Activated T-cell treated with anti-CD3 and anti-CD28 coated beads for 1 hour (primary cell): ENCODE results near the gene CAPG.
A peak's percentile ranks its signal among the peaks of the same experiment; 100 is the strongest.

Experiments used
- DNase-seq: peaks from one replicate; pipeline ENCODE4 v3.0.0-alpha.2; 2020; ENCODE audit warnings: low read depth

The CAPG gene

DNA sequence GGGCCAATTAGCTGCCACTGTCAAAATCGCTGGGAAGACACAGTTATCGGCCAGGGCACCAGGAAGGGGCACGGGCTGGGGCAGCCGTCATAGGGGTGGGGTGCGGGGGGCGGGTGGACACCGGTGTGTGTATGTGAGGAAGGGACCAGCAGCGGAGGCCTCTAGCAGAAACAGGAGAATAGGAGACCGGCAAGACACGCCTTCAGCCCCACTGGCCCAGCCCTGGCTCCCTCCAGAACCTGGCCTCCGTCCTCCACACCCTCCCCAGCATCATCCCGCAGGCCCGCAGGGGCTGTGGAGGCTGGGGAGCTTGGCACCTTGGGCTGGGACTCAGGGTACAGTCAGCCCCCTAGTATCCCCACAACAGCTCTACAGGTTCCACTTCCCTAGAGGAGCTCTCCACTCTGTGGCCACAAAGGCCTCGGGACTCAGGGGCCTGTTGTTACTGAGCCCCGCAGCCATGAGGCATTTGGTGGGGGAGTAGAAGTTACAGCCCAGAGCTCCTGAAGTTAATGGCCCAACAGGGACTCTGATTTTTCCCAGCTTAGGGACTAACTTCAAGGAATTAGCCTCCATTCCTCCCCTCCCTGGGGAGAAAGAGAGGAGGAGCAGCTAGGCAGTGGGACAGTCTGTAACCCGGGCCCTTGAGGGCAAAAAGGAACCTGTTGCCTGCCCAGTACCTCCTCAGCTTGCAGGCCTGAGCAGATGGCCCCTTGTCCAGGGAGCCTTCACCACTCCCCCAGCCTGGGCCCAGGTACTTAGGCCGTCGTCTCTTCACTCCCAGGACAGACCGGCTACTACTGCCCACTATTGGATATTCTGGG lies 28.2 kb upstream of the CAPG start:
- no peak for DNase-seq

- DNase-seq, result peak; percentile 57
These were observed 27.5 kb upstream of the CAPG start for GRCh38 chr2:85437488-85438200.

GRCh38 chr2:85436836-85437487 lies 26.8 kb upstream of the CAPG start:
- DNase-seq, result no peak

- DNase-seq, result no peak
These were observed 26.0 kb upstream of the CAPG start for GRCh38 chr2:85435981-85436835.

DNA sequence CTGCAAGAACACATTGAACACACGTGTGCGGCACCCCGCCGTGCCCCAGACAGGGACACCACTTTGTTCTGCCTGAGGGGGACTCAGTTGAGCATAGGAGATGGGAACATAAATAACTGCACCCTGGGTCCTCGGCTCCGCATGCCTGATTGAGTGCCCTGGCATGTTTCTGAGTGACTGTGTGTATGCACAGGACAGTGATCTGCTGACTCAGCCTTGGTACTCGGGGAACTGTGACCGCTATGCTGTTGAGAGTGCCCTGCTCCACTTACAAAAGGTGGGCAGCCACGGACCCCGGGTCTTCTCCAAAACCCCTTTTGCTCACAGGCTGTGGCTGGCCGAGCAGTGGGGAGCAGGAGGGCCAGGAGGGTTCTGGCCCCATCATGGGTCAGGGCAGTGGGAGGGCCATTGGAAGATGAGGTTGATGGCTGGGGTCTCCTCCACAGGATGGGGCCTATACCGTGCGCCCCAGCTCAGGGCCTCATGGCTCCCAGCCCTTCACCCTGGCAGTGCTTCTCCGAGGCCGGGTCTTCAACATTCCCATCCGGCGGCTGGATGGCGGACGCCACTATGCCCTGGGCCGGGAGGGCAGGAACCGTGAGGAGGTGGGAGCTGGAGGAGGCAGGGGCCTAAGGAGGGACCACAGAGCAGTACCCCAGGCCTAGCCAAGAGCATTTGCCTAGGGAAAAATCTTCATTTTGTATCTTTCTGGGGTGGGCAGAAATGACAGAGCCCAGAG lies 25.2 kb upstream of the CAPG start:
- no peak for DNase-seq

GRCh38 chr2:85434696-85435095 lies 24.5 kb upstream of the CAPG start:
- DNase-seq, result no peak

DNA sequence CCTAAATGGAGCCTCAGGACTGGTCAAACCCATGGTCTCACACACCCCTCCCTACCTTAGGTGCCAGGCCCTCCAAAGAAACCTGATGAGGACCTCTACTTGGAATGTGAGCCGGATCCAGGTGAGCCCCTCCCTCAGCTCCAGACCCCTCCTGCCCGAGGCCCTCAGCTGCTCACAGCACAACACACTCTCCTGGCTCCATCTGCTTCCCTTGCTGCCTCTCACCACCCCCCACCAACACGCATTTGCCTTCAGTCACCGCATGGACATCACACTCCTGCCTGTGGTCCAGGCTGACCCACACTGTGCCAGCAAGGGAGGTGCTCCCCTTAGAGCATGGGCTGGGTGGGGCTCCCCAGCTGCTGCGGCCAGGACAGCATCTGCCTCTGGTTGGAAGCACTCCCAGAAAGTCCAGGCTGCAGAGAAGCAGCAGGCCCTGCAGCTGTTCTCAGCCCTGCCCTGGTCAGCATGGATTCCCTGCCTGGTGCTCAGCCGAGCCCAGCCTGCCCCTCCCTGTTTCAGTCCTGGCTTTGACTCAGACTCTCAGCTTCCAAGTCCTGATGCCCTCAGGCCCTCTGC lies 23.4 kb upstream of the CAPG start:
- no peak for DNase-seq

DNA sequence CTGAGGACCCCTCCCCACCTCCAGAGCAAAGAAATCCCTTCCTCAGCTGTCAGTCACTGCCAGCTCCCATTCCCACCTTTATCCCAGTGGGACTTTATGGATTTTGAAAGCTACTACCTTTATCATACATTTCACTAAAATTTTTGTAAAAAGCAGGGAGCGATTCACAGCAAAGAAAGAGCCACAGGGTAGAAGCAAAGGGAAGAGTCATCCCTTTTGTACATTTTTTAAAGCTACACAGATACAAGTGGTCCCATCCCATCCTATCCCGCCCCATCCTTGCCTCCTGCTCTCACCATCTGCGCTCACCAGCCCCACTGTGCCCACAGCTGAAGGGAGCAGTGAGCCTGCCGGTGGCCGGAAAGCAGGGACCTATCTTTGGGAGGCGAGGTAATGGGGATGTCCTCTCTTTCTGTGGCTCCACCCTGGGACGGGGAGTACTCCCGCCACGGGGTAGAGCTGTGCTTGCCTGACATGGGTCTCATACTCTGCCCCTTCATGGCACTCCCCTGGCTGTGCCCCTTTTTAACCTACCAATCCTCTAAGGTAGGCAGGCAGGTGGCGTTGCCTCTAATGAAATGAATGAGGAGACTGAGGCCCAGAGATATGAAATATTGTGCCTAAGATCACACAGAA lies 21.5 kb upstream of the CAPG start:
- no peak for DNase-seq

- no peak for DNase-seq
These were observed 20.8 kb upstream of the CAPG start for GRCh38 chr2:85430752-85431569.

GRCh38 chr2:85429924-85430289 lies 19.7 kb upstream of the CAPG start:
- no peak for DNase-seq

DNA sequence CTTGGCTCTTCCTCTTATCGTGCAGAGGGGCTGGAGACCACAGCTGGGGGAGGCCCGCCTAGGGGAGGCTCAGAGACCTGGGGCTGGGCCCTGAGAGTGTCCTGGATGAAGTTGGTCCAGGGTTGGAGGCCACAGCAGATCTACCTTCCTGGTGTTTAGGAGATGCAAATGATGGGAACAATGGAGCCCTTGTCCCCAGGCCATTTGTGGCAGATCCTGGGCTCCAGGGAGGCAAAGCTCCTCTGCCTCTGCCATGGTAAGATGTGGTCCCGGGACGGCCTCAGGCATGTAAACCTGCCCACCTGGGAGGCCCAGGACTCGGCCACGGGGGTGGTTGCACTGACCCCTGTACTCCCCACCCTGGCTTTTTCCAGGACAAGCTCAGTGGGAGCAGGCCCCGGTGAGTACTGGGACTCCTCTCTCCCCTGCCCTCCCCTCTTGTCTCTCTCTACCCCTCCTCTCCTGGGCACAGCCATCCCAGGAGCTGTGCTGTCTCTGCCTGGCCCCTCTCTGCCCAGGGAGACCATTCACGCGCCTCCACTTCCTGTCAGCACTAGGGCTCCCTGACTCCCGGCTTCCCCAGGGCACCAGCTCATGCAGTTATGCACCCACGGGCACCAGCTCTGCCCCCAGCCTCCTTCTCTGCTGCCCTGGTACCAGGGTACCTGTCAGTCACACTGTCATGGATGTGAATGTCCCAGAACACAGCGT lies 19.2 kb upstream of the CAPG start:
- no peak for DNase-seq

DNA sequence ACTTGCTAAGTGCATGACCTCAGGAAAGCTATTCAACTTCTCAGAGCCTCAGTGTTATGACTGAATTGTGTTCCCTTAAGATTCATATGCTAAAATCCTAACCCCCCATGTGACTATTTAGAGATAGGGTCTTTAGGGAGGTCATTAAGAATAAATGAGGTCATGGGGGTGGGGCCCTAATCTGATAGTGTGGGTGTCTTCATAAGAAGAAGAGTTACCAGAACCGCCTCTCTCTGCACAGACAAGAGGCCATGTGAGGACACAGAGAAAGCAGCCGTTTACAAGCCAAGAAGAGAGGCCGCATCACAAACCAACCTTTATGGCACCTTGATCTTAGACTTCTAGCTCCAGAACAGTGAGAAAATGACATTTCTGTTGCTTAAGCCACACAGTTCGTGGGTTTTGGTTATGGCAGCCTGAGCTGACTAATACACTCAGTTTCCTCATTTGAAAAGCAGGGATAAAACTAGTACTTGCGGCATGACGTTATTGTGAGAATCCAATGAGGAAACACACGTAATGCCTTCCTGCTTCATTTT lies 18.2 kb upstream of the CAPG start:
- no peak for DNase-seq

DNA sequence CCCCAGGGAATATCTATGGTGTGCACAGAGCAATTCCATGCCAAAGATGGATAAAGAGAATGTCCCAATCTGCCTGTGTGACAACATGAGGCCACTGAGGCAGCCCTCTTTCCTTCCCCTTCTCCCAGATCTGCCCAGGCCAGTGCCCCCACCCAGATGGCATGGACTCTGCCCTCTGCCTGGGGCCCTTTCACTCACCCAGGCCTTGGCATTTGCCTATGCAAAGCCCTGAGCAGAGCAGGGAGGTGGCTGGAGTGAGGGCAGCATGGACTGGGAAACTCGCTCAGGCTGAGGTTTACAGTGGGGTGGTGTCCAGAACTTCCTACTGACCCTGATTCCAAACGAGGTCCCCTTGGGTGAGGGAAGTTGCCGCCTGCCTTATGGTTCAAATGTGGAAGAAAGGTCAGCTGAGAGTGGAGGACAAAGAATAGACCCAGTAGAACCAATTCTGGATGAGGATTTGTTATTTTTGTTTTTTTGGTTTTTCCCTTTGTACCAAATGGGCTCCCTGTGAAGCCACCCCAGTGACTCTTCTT lies 17.2 kb upstream of the CAPG start:
- no peak for DNase-seq

GRCh38 chr2:85425588-85425987 lies 15.4 kb upstream of the CAPG start:
- no peak for DNase-seq

GRCh38 chr2:85423525-85423924 lies 13.4 kb upstream of the CAPG start:
- DNase-seq, result no peak

DNA sequence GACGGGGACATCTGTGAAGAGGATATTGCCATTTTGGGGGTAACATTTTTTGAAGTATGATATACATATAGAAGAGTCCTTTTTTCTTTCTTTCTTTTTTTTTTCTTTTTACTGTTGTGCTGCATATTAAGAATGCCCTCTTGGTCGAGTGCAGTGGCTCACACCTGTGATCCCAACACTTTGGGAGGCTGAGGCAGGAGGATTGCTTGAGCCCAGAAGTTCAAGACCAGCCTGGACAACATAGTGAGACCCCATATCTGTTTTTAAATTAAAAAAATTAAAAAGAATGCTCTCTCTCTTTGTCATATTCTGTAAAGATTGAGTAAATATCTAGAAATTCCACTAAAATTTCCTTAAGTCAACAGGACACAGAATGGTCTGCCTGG lies 11.9 kb upstream of the CAPG start:
- no peak for DNase-seq

- no peak for DNase-seq
These were observed 11.3 kb upstream of the CAPG start for GRCh38 chr2:85421260-85422071.
